HEK293 (cell line): Measurements from ENCODE around the gene PMFBP1.

Source experiments
- CTCF ChIA-PET: fragments of 350-600 bp; formaldehyde crosslinking; extraction: SDS; loops from one replicate; lab custom pipeline; 2021; ENCODE audit warnings: antibody characterized with exemption; lab: Yijun Ruan, JAX
- POLR2A ChIA-PET: fragments of 300-600 bp; formaldehyde crosslinking; extraction: SDS; loops from one replicate; lab custom pipeline; 2020; ENCODE audit warnings: antibody characterized with exemption, inconsistent platforms; lab: Yijun Ruan, JAX
- H3K27ac ChIP-seq: fragments of 200-500 bp; sonication (Bioruptor generic); 2 replicates; pipeline ENCODE4 v1.5.1; 2014; ENCODE audit warnings: low read depth, low read length, control low read depth, inconsistent platforms; ENCODE audit errors: extremely low read depth
- H3K36me3 ChIP-seq, 2 experiments: fragments of 200-500 bp in 1 of 2; sonication (Bioruptor generic) in 1 of 2; 1 replicate in 1 of 2; 2 replicates in 1 of 2; pipeline ENCODE4 v1.5.1; 2014 to 2017; ENCODE audit warnings: inconsistent platforms in 2 of 2, low read length in 2 of 2; ENCODE audit not compliant: control insufficient read depth in 2 of 2, insufficient read depth in 1 of 2
- H3K4me1 ChIP-seq: fragments of 200-500 bp; sonication (Bioruptor generic); 2 replicates; pipeline ENCODE4 v1.5.1; 2014; ENCODE audit warnings: mild to moderate bottlenecking, low read length, inconsistent platforms; ENCODE audit not compliant: control insufficient read depth, insufficient read depth
- H3K4me3 ChIP-seq: 2 replicates; pipeline ENCODE4 v1.5.1; 2011; ENCODE audit warnings: low read depth, mild to moderate bottlenecking, control low read depth, low read length, moderate library complexity
- H3K9me3 ChIP-seq: fragments of 200-500 bp; sonication (Bioruptor generic); 2 replicates; pipeline ENCODE4 v1.5.1; 2014; ENCODE audit warnings: low read depth, low read length, inconsistent platforms; ENCODE audit not compliant: control insufficient read depth, insufficient read depth
- EGR2 ChIP-seq: fragments of 450-650 bp; formaldehyde crosslinking; IDR thresholded peaks from 2 replicates; pipeline ENCODE4 v1.5.1; 2016; ENCODE audit warnings: low read depth, missing biosample characterization, missing genetic modification characterization
- KLF16 ChIP-seq: fragments of 450-650 bp; formaldehyde crosslinking; IDR thresholded peaks from 2 replicates; pipeline ENCODE4 v1.5.1; 2017; ENCODE audit warnings: missing biosample characterization, missing genetic modification characterization
- PRDM1 ChIP-seq: fragments of 450-650 bp; formaldehyde crosslinking; IDR thresholded peaks from 2 replicates; pipeline ENCODE4; 2016; ENCODE audit warnings: missing biosample characterization, missing genetic modification characterization
- SALL2 ChIP-seq: fragments of 450-650 bp; formaldehyde crosslinking; IDR thresholded peaks from 2 replicates; pipeline ENCODE4 v1.5.0; 2017; ENCODE audit warnings: missing biosample characterization, mild to moderate bottlenecking, missing genetic modification characterization, borderline replicate concordance
- SP2 ChIP-seq: fragments of 450-650 bp; formaldehyde crosslinking; IDR thresholded peaks from 2 replicates; pipeline ENCODE4 v1.5.1; 2016; ENCODE audit warnings: missing biosample characterization, missing genetic modification characterization
- SP3 ChIP-seq: fragments of 450-650 bp; formaldehyde crosslinking; IDR thresholded peaks from 2 replicates; pipeline ENCODE4 v1.5.1; 2016; ENCODE audit warnings: missing biosample characterization, missing genetic modification characterization
- TCF7L2 ChIP-seq: IDR thresholded peaks from 2 replicates; pipeline ENCODE4 v1.6.1; 2011; ENCODE audit warnings: low read depth, mild to moderate bottlenecking, inconsistent platforms, low read length, moderate library complexity, borderline replicate concordance
- ZBTB48 ChIP-seq: fragments of 450-650 bp; formaldehyde crosslinking; IDR thresholded peaks from 2 replicates; pipeline ENCODE4 v1.5.1; 2016; ENCODE audit warnings: missing biosample characterization, missing genetic modification characterization
- ZBTB8A ChIP-seq: fragments of 450-650 bp; formaldehyde crosslinking; IDR thresholded peaks from 2 replicates; pipeline ENCODE4 v1.5.1; 2016; ENCODE audit warnings: missing biosample characterization, missing genetic modification characterization
- ZFP37 ChIP-seq: fragments of 450-650 bp; formaldehyde crosslinking; IDR thresholded peaks from 2 replicates; pipeline ENCODE4 v1.5.1; 2016; ENCODE audit warnings: missing biosample characterization, missing genetic modification characterization
- ZNF10 ChIP-seq: fragments of 450-650 bp; formaldehyde crosslinking; IDR thresholded peaks from 2 replicates; pipeline ENCODE4 v1.5.1; 2017; ENCODE audit warnings: missing biosample characterization, missing genetic modification characterization
- ZNF114 ChIP-seq: fragments of 450-650 bp; formaldehyde crosslinking; IDR thresholded peaks from 2 replicates; pipeline ENCODE4 v1.5.0; 2017; ENCODE audit warnings: missing biosample characterization, missing genetic modification characterization
- ZNF121 ChIP-seq: fragments of 450-650 bp; formaldehyde crosslinking; IDR thresholded peaks from 2 replicates; pipeline ENCODE4 v1.5.1; 2016; ENCODE audit warnings: missing biosample characterization, missing genetic modification characterization
- ZNF155 ChIP-seq: fragments of 450-650 bp; formaldehyde crosslinking; IDR thresholded peaks from 2 replicates; pipeline ENCODE4 v1.5.1; 2016; ENCODE audit warnings: missing biosample characterization, missing genetic modification characterization
- ZNF2 ChIP-seq: fragments of 450-650 bp; formaldehyde crosslinking; IDR thresholded peaks from 2 replicates; pipeline ENCODE4 v1.5.1; 2016; ENCODE audit warnings: missing biosample characterization, missing genetic modification characterization
- ZNF24 ChIP-seq: fragments of 450-650 bp; formaldehyde crosslinking; IDR thresholded peaks from 2 replicates; pipeline ENCODE4 v1.5.1; 2016; ENCODE audit warnings: missing biosample characterization, missing genetic modification characterization
- ZNF266 ChIP-seq: fragments of 450-650 bp; formaldehyde crosslinking; IDR thresholded peaks from 2 replicates; pipeline ENCODE4 v1.5.1; 2016; ENCODE audit warnings: missing biosample characterization, missing genetic modification characterization, low read depth
- ZNF335 ChIP-seq: fragments of 450-650 bp; formaldehyde crosslinking; conservative IDR thresholded peaks from 2 replicates; pipeline ENCODE4 v1.5.1; 2016; ENCODE audit warnings: missing biosample characterization, missing genetic modification characterization
- ZNF394 ChIP-seq: fragments of 450-650 bp; formaldehyde crosslinking; IDR thresholded peaks from 2 replicates; pipeline ENCODE4 v1.5.1; 2016; ENCODE audit warnings: missing biosample characterization, missing genetic modification characterization, mild to moderate bottlenecking, moderate library complexity, borderline replicate concordance
- ZNF658 ChIP-seq: fragments of 450-650 bp; formaldehyde crosslinking; IDR thresholded peaks from 2 replicates; pipeline ENCODE4; 2016; ENCODE audit warnings: missing biosample characterization, missing genetic modification characterization
- ZNF660 ChIP-seq: fragments of 450-650 bp; IDR thresholded peaks from 2 replicates; pipeline ENCODE4 v1.5.1; 2018; ENCODE audit warnings: missing biosample characterization, mild to moderate bottlenecking, missing genetic modification characterization
- TF ChIP-seq, protein P1 (sequence below): fragments of 450-650 bp; formaldehyde crosslinking; IDR thresholded peaks from 2 replicates; pipeline ENCODE4 v1.5.1; 2017; ENCODE audit warnings: missing biosample characterization, missing genetic modification characterization
- TF ChIP-seq, protein P2 (sequence below): fragments of 450-650 bp; formaldehyde crosslinking; IDR thresholded peaks from 2 replicates; pipeline ENCODE4 v1.5.1; 2016; ENCODE audit warnings: missing biosample characterization, missing genetic modification characterization
- TF ChIP-seq, protein P3 (sequence below): fragments of 450-650 bp; formaldehyde crosslinking; IDR thresholded peaks from 2 replicates; pipeline ENCODE4 v1.5.1; 2016; ENCODE audit warnings: missing biosample characterization, missing genetic modification characterization
- TF ChIP-seq, protein P4 (sequence below): fragments of 450-650 bp; formaldehyde crosslinking; IDR thresholded peaks from 2 replicates; pipeline ENCODE4 v1.5.1; 2016; ENCODE audit warnings: missing biosample characterization, missing genetic modification characterization

Gene PMFBP1

DNA sequence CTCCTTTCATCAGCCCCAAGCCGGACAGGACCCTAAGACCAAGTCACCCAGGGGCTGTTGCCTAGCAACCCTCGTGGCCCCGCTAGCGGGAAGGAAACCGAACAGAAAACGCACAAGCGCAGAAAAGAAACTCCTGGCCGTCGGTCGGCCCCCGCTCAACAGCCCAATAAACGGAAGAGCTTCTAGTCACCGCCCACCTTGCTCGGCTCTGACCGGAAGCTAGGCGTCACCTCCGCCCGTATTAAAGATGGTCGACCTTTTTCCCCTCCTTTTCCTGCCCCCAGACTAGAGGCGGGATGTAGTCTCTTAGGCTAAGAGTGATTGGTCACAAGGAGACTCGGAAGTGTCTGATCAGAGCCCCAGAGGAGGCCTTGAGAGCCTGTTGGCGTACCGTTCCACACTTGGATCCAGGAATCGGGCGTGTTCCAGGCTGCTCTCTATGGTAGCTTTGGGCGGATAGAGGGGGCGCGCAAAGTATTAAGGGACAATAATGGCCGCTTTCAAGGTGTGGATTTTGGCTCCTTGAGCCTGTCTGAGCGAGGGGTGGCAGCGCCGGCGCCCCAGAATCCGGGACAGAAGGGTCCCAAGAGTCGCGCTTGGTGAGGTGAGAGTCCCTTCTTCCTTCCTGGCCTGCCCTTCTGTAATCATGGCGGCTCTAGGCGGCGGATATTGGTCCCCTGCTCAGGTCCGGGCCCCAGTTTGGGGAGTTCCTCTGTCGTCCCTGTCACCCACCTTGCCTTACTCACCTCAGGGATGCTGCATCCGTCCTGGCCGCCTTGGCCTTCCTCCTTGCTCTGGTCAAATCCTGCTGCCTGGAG is 78.3 kb downstream of the PMFBP1 start, which contains the start of the genes DHX38 and TXNL4B (continued):
- peak; percentile 87 for TF ChIP-seq ZBTB8A (tag by site-specific recombination)
- TF ChIP-seq TCF7L2: no peak
- TF ChIP-seq ZNF335 (tag by site-specific recombination): no peak; the same call in 1 of the 2 replicates

DNA sequence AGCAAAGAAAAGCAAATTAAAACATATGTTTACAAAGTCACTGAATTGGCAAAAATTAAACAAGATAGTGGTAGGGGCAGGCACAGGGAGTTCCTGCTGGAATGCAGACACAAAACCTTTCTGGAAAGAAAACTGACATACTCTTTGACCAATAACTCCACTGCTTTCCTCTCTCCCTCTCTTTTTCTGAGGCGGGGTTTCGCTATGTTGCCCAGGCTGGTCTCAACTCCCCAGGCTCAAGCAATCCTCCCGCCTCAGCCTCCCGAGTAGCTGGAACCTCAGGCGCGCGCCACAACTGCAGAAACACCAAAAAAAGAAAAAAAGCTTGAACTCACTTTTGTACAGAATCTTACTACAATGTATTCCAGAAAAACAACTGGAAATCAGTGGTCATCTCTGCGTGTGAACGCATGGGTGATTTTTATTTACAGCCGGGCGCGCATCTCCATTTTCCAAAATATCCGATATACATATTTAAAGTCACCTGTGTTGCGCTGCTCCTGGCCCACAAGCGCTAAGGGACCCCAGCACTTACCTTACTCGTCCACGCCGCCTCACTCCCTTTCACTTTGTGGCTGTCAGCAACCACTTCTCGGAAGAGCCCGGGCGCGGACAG is 79.0 kb downstream of the PMFBP1 start:
- H3K36me3 ChIP-seq: peaks cover 0 to 57% of the 10 kb centered on the region in 2 experiments; a peak in 2 of 3 replicates
- CTCF ChIA-PET: interaction anchor here (1.2 to 2.3 kb wide), 2 partner anchors 26 to 210 kb away, joined by 4 to 5 read pairs; no protein-coding TSS in a partner anchor
- POLR2A ChIA-PET: interaction anchor here (0.7 to 1.3 kb wide), 7 partner anchors 10 to 1522 kb away, joined by 3 to 7 read pairs (median 3); no protein-coding TSS in a partner anchor
- peak overlapping the region; percentile 27; the same call in 1 of the 2 replicates for H3K27ac ChIP-seq
- no peaks in the 10 kb centered on the region for H3K9me3 ChIP-seq
- peaks cover 4% of the 10 kb centered on the region; the same call in 1 of the 2 replicates for H3K4me1 ChIP-seq
- H3K4me3 ChIP-seq: peak overlapping the region; percentile 87
- TF ChIP-seq, protein P1, sequence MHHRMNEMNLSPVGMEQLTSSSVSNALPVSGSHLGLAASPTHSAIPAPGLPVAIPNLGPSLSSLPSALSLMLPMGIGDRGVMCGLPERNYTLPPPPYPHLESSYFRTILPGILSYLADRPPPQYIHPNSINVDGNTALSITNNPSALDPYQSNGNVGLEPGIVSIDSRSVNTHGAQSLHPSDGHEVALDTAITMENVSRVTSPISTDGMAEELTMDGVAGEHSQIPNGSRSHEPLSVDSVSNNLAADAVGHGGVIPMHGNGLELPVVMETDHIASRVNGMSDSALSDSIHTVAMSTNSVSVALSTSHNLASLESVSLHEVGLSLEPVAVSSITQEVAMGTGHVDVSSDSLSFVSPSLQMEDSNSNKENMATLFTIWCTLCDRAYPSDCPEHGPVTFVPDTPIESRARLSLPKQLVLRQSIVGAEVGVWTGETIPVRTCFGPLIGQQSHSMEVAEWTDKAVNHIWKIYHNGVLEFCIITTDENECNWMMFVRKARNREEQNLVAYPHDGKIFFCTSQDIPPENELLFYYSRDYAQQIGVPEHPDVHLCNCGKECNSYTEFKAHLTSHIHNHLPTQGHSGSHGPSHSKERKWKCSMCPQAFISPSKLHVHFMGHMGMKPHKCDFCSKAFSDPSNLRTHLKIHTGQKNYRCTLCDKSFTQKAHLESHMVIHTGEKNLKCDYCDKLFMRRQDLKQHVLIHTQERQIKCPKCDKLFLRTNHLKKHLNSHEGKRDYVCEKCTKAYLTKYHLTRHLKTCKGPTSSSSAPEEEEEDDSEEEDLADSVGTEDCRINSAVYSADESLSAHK (tag by site-specific recombination): no peak
- TF ChIP-seq EGR2 (tag by site-specific recombination) (no peak), ZNF24 (0 out of 2 replicates have a peak, but pooled peaks have one; percentile 32), PRDM1 (0 out of 2 replicates have a peak, but pooled peaks have one; percentile 11), ZNF114 (tag by site-specific recombination) (no peak), ZNF2 (tag by site-specific recombination) (0 out of 2 replicates have a peak, but pooled peaks have one; percentile 33), SP3 (tag by site-specific recombination) (peak; percentile 19), ZNF10 (tag by site-specific recombination) (no peak), ZNF660 (tag by site-specific recombination) (0 out of 2 replicates have a peak, but pooled peaks have one; percentile 12), ZNF394 (tag by site-specific recombination) (peak; percentile 67), KLF16 (tag by site-specific recombination) (peak; percentile 36; the same call in 1 of the 2 replicates), ZNF335 (tag by site-specific recombination) (peak; percentile 78), ZNF658 (tag by site-specific recombination) (no peak), SALL2 (tag by site-specific recombination) (no peak), ZBTB48 (tag by site-specific recombination) (peak; percentile 76), ZNF121 (tag by site-specific recombination) (peak; percentile 64; the same call in 1 of the 2 replicates), SP2 (peak; percentile 73), ZFP37 (tag by site-specific recombination) (no peak), ZNF266 (no peak), ZNF155 (no peak)
- TF ChIP-seq, protein P2, sequence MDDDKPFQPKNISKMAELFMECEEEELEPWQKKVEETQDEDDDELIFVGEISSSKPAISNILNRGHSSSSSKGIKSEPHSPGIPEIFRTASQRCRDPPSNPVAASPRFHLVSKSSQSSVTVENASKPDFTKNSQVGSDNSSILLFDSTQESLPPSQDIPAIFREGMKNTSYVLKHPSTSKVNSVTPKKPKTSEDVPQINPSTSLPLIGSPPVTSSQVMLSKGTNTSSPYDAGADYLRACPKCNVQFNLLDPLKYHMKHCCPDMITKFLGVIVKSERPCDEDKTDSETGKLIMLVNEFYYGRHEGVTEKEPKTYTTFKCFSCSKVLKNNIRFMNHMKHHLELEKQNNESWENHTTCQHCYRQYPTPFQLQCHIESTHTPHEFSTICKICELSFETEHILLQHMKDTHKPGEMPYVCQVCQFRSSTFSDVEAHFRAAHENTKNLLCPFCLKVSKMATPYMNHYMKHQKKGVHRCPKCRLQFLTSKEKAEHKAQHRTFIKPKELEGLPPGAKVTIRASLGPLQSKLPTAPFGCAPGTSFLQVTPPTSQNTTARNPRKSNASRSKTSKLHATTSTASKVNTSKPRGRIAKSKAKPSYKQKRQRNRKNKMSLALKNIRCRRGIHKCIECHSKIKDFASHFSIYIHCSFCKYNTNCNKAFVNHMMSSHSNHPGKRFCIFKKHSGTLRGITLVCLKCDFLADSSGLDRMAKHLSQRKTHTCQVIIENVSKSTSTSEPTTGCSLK: no peak
- TF ChIP-seq, protein P3, sequence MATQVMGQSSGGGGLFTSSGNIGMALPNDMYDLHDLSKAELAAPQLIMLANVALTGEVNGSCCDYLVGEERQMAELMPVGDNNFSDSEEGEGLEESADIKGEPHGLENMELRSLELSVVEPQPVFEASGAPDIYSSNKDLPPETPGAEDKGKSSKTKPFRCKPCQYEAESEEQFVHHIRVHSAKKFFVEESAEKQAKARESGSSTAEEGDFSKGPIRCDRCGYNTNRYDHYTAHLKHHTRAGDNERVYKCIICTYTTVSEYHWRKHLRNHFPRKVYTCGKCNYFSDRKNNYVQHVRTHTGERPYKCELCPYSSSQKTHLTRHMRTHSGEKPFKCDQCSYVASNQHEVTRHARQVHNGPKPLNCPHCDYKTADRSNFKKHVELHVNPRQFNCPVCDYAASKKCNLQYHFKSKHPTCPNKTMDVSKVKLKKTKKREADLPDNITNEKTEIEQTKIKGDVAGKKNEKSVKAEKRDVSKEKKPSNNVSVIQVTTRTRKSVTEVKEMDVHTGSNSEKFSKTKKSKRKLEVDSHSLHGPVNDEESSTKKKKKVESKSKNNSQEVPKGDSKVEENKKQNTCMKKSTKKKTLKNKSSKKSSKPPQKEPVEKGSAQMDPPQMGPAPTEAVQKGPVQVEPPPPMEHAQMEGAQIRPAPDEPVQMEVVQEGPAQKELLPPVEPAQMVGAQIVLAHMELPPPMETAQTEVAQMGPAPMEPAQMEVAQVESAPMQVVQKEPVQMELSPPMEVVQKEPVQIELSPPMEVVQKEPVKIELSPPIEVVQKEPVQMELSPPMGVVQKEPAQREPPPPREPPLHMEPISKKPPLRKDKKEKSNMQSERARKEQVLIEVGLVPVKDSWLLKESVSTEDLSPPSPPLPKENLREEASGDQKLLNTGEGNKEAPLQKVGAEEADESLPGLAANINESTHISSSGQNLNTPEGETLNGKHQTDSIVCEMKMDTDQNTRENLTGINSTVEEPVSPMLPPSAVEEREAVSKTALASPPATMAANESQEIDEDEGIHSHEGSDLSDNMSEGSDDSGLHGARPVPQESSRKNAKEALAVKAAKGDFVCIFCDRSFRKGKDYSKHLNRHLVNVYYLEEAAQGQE: peak; percentile 76; the same call in 1 of the 2 replicates
- TF ChIP-seq, protein P4, sequence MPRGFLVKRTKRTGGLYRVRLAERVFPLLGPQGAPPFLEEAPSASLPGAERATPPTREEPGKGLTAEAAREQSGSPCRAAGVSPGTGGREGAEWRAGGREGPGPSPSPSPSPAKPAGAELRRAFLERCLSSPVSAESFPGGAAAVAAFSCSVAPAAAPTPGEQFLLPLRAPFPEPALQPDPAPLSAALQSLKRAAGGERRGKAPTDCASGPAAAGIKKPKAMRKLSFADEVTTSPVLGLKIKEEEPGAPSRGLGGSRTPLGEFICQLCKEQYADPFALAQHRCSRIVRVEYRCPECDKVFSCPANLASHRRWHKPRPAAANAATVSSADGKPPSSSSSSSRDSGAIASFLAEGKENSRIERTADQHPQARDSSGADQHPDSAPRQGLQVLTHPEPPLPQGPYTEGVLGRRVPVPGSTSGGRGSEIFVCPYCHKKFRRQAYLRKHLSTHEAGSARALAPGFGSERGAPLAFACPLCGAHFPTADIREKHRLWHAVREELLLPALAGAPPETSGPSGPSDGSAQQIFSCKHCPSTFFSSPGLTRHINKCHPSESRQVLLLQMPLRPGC (tag by site-specific recombination): no peak
